Measurements from ENCODE around the gene AKAP8L. TPM values are rescaled to one million over a fixed set of nuclear protein-coding genes. Genes with fewer than 3 reads are reported as not detected.

AKAP8L gene
- total and polyA plus RNA-seq, 2 donors (not counting 1 experiment from before 2014, with no cell fraction given), result 18.0 to 87.0 TPM

GRCh38 chr19:15439821-15440641 lies 21.2 kb upstream of the AKAP8L start:
- no peak for DNase-seq (ENCODE audit: low read depth in 2 of 2)
- no peak overlapping the region for H3K9ac ChIP-seq (ENCODE audit: insufficient read depth, low read length)
- H3K9me3 ChIP-seq (ENCODE audit: control insufficient read depth, insufficient read depth, low read depth, low read length), result no peaks in the 10 kb centered on the region
- no peak overlapping the region for H2AFZ ChIP-seq (ENCODE audit: low read length)
- no peak overlapping the region for H3K4me2 ChIP-seq (ENCODE audit: extremely low read depth, insufficient read depth, low read length)
- no peaks in the 10 kb centered on the region for H4K20me1 ChIP-seq (ENCODE audit: control insufficient read depth, extremely low read depth, insufficient read depth, low read length)
- H3K27me3 ChIP-seq (ENCODE audit: control insufficient read depth, insufficient read depth, low read length), result no peaks in the 10 kb centered on the region
- no peaks in the 10 kb centered on the region for H3K4me1 ChIP-seq (ENCODE audit: control insufficient read depth, extremely low read depth, insufficient read depth, low read length)
- TF ChIP-seq CTCF (conservative IDR thresholded peaks at IDR 0.05 in 1 of 2, IDR thresholded peaks at IDR 0.05 in 1 of 2; ENCODE audit: low read depth in 1 of 2, low read length in 2 of 2), result no peak
- no peak for TF ChIP-seq EZH2 (IDR thresholded peaks at IDR 0.05; ENCODE audit: low read length, missing control alignments)
- no peaks in the 10 kb centered on the region for H3K36me3 ChIP-seq (ENCODE audit: control insufficient read depth, insufficient read depth, low read length)
- H3K27ac ChIP-seq (ENCODE audit: insufficient read depth, low read length), result no peak overlapping the region
- no peak overlapping the region for H3K4me3 ChIP-seq (replicated peaks in 1 of 4; ENCODE audit: control extremely low read depth in 1 of 4, insufficient read depth in 1 of 4, low read depth in 3 of 4, low read length in 4 of 4)
- no peaks in the 10 kb centered on the region for H3K79me2 ChIP-seq (ENCODE audit: control insufficient read depth, insufficient read depth, low read length)

GRCh38 chr19:15439078-15439799 lies 20.5 kb upstream of the AKAP8L start:
- Histone ChIP-seq H3K9ac (ENCODE audit: insufficient read depth, low read length) (no peak overlapping the region), H3K4me1 (ENCODE audit: control insufficient read depth, extremely low read depth, insufficient read depth, low read length) (no peaks in the 10 kb centered on the region), H3K9me3 (ENCODE audit: control insufficient read depth, insufficient read depth, low read depth, low read length) (no peaks in the 10 kb centered on the region), H3K27me3 (ENCODE audit: control insufficient read depth, insufficient read depth, low read length) (no peaks in the 10 kb centered on the region), H4K20me1 (ENCODE audit: control insufficient read depth, extremely low read depth, insufficient read depth, low read length) (no peaks in the 10 kb centered on the region), H2AFZ (ENCODE audit: low read length) (no peak overlapping the region), H3K79me2 (ENCODE audit: control insufficient read depth, insufficient read depth, low read length) (no peaks in the 10 kb centered on the region), H3K4me3 (replicated peaks in 1 of 4; ENCODE audit: control extremely low read depth in 1 of 4, insufficient read depth in 1 of 4, low read depth in 3 of 4, low read length in 4 of 4) (no peak overlapping the region), H3K27ac (ENCODE audit: insufficient read depth, low read length) (no peak overlapping the region), H3K36me3 (ENCODE audit: control insufficient read depth, insufficient read depth, low read length) (no peaks in the 10 kb centered on the region), H3K4me2 (ENCODE audit: extremely low read depth, insufficient read depth, low read length) (no peak overlapping the region)
- DNase-seq (ENCODE audit: low read depth in 2 of 2), result no peak
- no peak for TF ChIP-seq EZH2 (IDR thresholded peaks at IDR 0.05; ENCODE audit: low read length, missing control alignments)
- TF ChIP-seq CTCF (conservative IDR thresholded peaks at IDR 0.05 in 1 of 2, IDR thresholded peaks at IDR 0.05 in 1 of 2; ENCODE audit: low read depth in 1 of 2, low read length in 2 of 2), result no peak

GRCh38 chr19:15438577-15438976 lies 19.8 kb upstream of the AKAP8L start:
- H3K4me2 ChIP-seq (ENCODE audit: extremely low read depth, insufficient read depth, low read length), result no peak overlapping the region

More at GRCh38 chr19:15438577-15438976, 19.8 kb upstream of the AKAP8L start:
- Histone ChIP-seq H3K27ac (ENCODE audit: insufficient read depth, low read length) (no peak overlapping the region), H3K4me1 (ENCODE audit: control insufficient read depth, extremely low read depth, insufficient read depth, low read length) (no peaks in the 10 kb centered on the region), H3K36me3 (ENCODE audit: control insufficient read depth, insufficient read depth, low read length) (no peaks in the 10 kb centered on the region), H3K79me2 (ENCODE audit: control insufficient read depth, insufficient read depth, low read length) (no peaks in the 10 kb centered on the region), H4K20me1 (ENCODE audit: control insufficient read depth, extremely low read depth, insufficient read depth, low read length) (no peaks in the 10 kb centered on the region), H3K27me3 (ENCODE audit: control insufficient read depth, insufficient read depth, low read length) (no peaks in the 10 kb centered on the region), H3K9me3 (ENCODE audit: control insufficient read depth, insufficient read depth, low read depth, low read length) (no peaks in the 10 kb centered on the region), H2AFZ (ENCODE audit: low read length) (no peak overlapping the region), H3K9ac (ENCODE audit: insufficient read depth, low read length) (no peak overlapping the region), H3K4me3 (replicated peaks in 1 of 4; ENCODE audit: control extremely low read depth in 1 of 4, insufficient read depth in 1 of 4, low read depth in 3 of 4, low read length in 4 of 4) (no peak overlapping the region)
- DNase-seq (ENCODE audit: low read depth in 2 of 2), result no peak
- TF ChIP-seq EZH2 (IDR thresholded peaks at IDR 0.05; ENCODE audit: low read length, missing control alignments) (no peak), CTCF (conservative IDR thresholded peaks at IDR 0.05 in 1 of 2, IDR thresholded peaks at IDR 0.05 in 1 of 2; ENCODE audit: low read depth in 1 of 2, low read length in 2 of 2) (no peak)

All from fibroblast of lung (primary cell).